ENCODE data around the gene DCXR. TPM values are rescaled to one million over a fixed set of nuclear protein-coding genes. Genes with fewer than 3 reads are reported as not detected.

The DCXR gene
- total and polyA plus RNA-seq, 2 of the 13 experiments (the other 11 are each of a cell fraction or from before 2014, with no cell fraction given), result 287 to 311 TPM

- TF ChIP-seq ZHX1 (CRISPR knock-in tag; IDR thresholded peaks at IDR 0.05; ENCODE audit: low read depth), result peak; percentile 69
- no peak for TF ChIP-seq ZNF567 (CRISPR knock-in tag; IDR thresholded peaks at IDR 0.05; ENCODE audit: borderline replicate concordance)
- no peak for TF ChIP-seq FOSL1 (CRISPR knock-in tag; IDR thresholded peaks at IDR 0.05; ENCODE audit: borderline replicate concordance)
- no peak; the same call in 1 of the 2 replicates for TF ChIP-seq BATF2 (CRISPR knock-in tag; IDR thresholded peaks at IDR 0.05)
- no peak for TF ChIP-seq MIXL1 (CRISPR knock-in tag; IDR thresholded peaks at IDR 0.05)
- no peak for TF ChIP-seq ZNF362 (CRISPR knock-in tag; IDR thresholded peaks at IDR 0.05; ENCODE audit: borderline replicate concordance)
- TF ChIP-seq ZNF792 (CRISPR knock-in tag; IDR thresholded peaks at IDR 0.05), result 0 out of 2 replicates have a peak, but pooled peaks have one; percentile 29
- no peak for TF ChIP-seq JUN (CRISPR knock-in tag; IDR thresholded peaks at IDR 0.05)
- no peak; the same call in 1 of the 2 replicates for TF ChIP-seq ZNF318 (CRISPR knock-in tag; IDR thresholded peaks at IDR 0.05)
- no peak for TF ChIP-seq ZNF775 (CRISPR knock-in tag; IDR thresholded peaks at IDR 0.05; ENCODE audit: borderline replicate concordance)
- TF ChIP-seq RARA (CRISPR knock-in tag; IDR thresholded peaks at IDR 0.05), result no peak; the same call in 1 of the 2 replicates
- no peak for TF ChIP-seq HMGA1 (CRISPR knock-in tag; conservative IDR thresholded peaks at IDR 0.05)
- peak; percentile 61; the same call in 1 of the 2 replicates for TF ChIP-seq MAX (IDR thresholded peaks at IDR 0.05)
Observed at GRCh38 chr17:82019690-82020571, 17.6 kb downstream of the DCXR start (continued).
